ENCODE measurements around the gene CCDC187. TPM values are rescaled to one million over a fixed set of nuclear protein-coding genes. Genes with fewer than 3 reads are reported as not detected.

CCDC187 gene
- total RNA-seq, 2 donors from 2014 or later = 0.30 to 0.48 TPM

DNA sequence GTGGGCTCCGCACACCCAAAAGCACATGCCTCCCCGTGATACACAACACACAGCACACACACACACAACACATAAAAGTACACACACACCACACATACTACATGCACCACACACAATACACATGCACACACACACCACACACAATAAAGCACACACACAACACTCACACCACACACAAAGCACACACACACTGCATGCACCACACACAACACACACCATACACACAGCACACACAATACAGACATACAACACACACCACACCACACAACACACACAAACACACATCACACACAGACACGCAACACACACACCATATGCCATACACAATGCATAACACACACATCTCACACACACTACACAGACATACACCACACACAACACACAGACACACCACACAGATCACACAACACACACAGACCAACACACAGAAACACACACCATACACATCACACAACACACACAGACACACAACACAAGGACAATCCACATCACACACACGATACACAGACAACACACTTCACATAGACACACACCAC lies 3.4 kb upstream of the CCDC187 start:
- DNase-seq = no peak
- H3K27me3 ChIP-seq = no peaks in the 10 kb centered on the region

DNA sequence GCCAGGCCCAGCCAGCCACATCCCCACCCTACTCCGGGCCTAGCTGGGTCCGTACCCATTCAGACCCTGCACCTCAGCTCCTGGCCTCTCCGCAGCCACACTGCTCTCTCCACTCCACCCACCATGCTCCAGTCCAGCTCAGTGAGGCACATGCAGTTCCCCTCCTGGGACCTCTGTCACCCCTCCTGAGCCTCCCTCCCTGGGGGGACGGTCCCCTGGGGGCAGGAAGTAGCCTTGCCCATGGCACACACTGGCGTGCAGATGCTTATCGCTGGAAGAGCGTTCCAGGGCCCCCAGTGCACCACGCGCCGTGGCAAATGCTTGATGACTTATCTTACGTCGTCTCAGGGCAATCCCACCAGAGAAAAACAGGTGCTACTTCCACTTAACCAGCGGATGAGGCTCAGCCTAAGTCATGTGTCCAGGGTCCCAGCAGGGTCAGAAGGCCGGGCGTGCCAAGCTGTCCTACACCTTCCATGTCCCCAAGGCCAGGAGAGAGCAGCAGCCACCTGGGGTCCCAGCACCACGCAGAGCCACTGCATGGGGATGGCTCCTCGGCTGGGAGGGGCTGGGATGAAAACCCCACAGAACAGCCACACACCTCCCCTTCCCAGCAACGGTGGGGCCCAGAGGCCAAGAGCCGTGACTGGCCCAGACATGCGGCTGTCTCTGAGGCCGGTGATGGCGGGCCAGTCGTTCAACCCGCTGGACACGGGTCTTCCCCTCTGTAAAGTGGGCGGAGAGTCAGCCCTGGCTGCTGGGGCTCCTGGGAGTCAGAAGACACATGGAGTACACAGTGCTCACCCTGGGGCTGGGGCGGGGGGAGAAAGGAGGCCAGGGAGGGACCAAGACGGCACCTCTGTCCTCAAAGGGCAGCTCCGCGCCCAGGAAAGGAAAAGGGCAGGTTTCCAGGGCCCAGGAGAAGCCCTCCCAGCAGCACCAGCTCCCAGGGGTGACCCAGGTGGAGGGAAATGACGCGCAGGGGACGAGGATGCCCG lies 2.6 kb upstream of the CCDC187 start:
- Histone ChIP-seq H3K4me3 (no peak overlapping the region), H3K27ac (no peak overlapping the region), H3K9ac (ENCODE audit: low read depth in 2 of 2, low read length in 2 of 2) (no peak overlapping the region), H3K9me3 (no peaks in the 10 kb centered on the region), H3K27me3 (no peaks in the 10 kb centered on the region), H3K36me3 (no peaks in the 10 kb centered on the region), H3K4me1 (peaks cover 3% of the 10 kb centered on the region)
- no peak for DNase-seq
- intact Hi-C loops (cut with DNase I) = no loop called here
- TF ChIP-seq, protein P1, sequence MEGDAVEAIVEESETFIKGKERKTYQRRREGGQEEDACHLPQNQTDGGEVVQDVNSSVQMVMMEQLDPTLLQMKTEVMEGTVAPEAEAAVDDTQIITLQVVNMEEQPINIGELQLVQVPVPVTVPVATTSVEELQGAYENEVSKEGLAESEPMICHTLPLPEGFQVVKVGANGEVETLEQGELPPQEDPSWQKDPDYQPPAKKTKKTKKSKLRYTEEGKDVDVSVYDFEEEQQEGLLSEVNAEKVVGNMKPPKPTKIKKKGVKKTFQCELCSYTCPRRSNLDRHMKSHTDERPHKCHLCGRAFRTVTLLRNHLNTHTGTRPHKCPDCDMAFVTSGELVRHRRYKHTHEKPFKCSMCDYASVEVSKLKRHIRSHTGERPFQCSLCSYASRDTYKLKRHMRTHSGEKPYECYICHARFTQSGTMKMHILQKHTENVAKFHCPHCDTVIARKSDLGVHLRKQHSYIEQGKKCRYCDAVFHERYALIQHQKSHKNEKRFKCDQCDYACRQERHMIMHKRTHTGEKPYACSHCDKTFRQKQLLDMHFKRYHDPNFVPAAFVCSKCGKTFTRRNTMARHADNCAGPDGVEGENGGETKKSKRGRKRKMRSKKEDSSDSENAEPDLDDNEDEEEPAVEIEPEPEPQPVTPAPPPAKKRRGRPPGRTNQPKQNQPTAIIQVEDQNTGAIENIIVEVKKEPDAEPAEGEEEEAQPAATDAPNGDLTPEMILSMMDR (IDR thresholded peaks at IDR 0.05) = no peak

More for the DNA sequence above, 3.4 kb upstream of the CCDC187 start:
- H3K36me3 ChIP-seq = no peaks in the 10 kb centered on the region
- no peak overlapping the region for H3K9ac ChIP-seq (ENCODE audit: low read depth in 2 of 2, low read length in 2 of 2)
- no peak overlapping the region for H3K4me3 ChIP-seq
- intact Hi-C loops (cut with DNase I) = no loop called here
- no peaks in the 10 kb centered on the region for H3K9me3 ChIP-seq
- peaks cover 7% of the 10 kb centered on the region for H3K4me1 ChIP-seq
- TF ChIP-seq, protein P1 (IDR thresholded peaks at IDR 0.05) = no peak
- H3K27ac ChIP-seq = no peak overlapping the region

DNA sequence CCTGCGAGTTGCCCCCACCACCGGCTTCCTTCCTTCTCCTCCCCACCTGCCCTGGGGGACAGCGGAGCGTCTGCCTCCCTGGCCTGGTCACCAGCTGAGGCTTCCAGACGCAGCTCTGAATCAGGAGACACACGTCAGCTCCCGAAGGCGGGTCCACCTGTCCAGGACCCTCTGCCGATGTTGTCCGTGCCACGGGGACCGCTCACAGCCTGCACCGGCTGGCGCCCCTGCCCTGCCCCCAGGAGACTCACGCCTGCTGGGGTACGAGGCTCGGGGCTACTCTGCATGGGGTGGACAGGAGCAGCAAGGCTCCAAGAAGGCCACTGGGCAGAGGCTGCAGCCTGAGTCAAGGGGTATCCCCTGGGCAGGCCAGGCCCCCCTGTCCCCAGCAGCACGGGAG lies 1.9 kb upstream of the CCDC187 start:
- Histone ChIP-seq H3K4me3 (no peak overlapping the region), H3K36me3 (no peaks in the 10 kb centered on the region), H3K27me3 (no peaks in the 10 kb centered on the region), H3K4me1 (no peaks in the 10 kb centered on the region), H3K9ac (ENCODE audit: low read depth in 2 of 2, low read length in 2 of 2) (no peak overlapping the region), H3K27ac (no peak overlapping the region), H3K9me3 (no peaks in the 10 kb centered on the region)
- intact Hi-C loops (cut with DNase I) = no loop called here
- TF ChIP-seq, protein P1 (IDR thresholded peaks at IDR 0.05) = no peak
- DNase-seq = no peak

DNA sequence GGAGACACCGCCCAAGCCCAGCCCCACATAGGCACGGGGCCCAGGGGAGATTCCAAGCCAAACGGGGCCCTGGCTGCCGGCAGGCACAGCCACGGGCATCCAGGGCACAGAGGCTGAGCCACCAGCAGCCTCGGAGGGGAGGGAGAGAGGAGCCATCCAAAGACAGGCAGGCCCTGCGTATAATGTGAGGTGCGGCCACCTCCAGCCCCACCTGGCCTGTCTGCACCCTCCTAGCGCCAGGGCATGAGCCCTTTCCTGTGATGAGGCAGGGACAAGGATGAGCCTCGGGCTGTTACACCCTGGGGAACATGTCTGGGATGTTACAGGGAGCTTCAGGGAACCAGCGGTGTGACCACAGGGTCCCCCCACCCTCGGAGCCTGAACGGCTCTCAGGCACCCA lies 1.1 kb upstream of the CCDC187 start:
- Histone ChIP-seq H3K9ac (ENCODE audit: low read depth in 2 of 2, low read length in 2 of 2) (no peak overlapping the region), H3K36me3 (no peaks in the 10 kb centered on the region), H3K27ac (no peak overlapping the region), H3K27me3 (no peaks in the 10 kb centered on the region), H3K9me3 (no peaks in the 10 kb centered on the region), H3K4me1 (no peaks in the 10 kb centered on the region), H3K4me3 (no peak overlapping the region)
- intact Hi-C loops (cut with DNase I) = no loop called here
- TF ChIP-seq, protein P1 (IDR thresholded peaks at IDR 0.05) = no peak
- DNase-seq = no peak

DNA sequence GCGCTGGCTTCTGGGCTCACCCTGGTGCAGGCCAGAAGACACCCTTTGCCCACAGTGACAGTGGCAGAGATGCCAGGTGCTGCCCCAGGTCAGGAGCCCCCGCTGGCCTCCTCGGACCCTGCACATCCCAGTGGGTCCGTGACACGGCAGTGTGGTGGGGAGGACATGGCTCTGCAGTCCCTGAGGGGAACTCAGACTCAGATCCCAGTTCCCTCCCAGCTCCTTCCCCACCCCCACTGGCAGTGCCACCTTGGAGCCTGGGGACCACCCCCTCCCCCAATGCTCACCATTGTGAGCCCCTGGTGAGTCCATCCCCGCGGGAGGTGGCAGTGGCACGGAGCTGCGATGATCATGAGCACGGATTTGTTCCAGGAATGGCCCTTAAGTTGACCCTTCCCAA lies 562 bp upstream of the CCDC187 start:
- Histone ChIP-seq H3K9me3 (no peaks in the 10 kb centered on the region), H3K27ac (no peak overlapping the region), H3K27me3 (no peaks in the 10 kb centered on the region), H3K36me3 (no peaks in the 10 kb centered on the region), H3K4me3 (no peak overlapping the region), H3K9ac (ENCODE audit: low read depth in 2 of 2, low read length in 2 of 2) (no peak overlapping the region), H3K4me1 (no peaks in the 10 kb centered on the region)
- TF ChIP-seq, protein P1 (IDR thresholded peaks at IDR 0.05) = no peak
- intact Hi-C loops (cut with DNase I) = no loop called here
- DNase-seq = no peak

All from colonic mucosa (tissue), 4 donors.